H9 (cell line): ENCODE results near the gene UST. TPM values are rescaled to one million over a fixed set of nuclear protein-coding genes. Genes with fewer than 3 reads are reported as not detected.

Experiments
- DNase-seq: peaks from one replicate; pipeline ENCODE4 v3.0.0-alpha.2; 2017
- H2AFZ ChIP-seq: one replicate; pipeline ENCODE4 v1.6.1; 2013; ENCODE audit warnings: mild to moderate bottlenecking, low read length, control low read depth, moderate library complexity
- H2AK5ac ChIP-seq: 2 replicates; pipeline ENCODE4 v1.6.1; 2013; ENCODE audit warnings: low read length, control low read depth, mixed read lengths; ENCODE audit not compliant: insufficient read length
- H2BK120ac ChIP-seq: one replicate; pipeline ENCODE4 v1.6.1; 2013; ENCODE audit warnings: low read depth, mild to moderate bottlenecking, low read length, control low read depth, inconsistent platforms; ENCODE audit not compliant: poor library complexity, severe bottlenecking
- H2BK12ac ChIP-seq: 2 replicates; pipeline ENCODE4 v1.6.1; 2013; ENCODE audit warnings: low read length, control low read depth, mixed read lengths, low read depth; ENCODE audit not compliant: insufficient read length
- H2BK15ac ChIP-seq: 2 replicates; pipeline ENCODE4 v1.6.1; 2013; ENCODE audit warnings: low read depth, low read length, control low read depth
- H2BK20ac ChIP-seq: one replicate; pipeline ENCODE4 v1.6.1; 2013; ENCODE audit warnings: low read depth, mild to moderate bottlenecking, low read length, control low read depth, inconsistent platforms; ENCODE audit not compliant: poor library complexity, severe bottlenecking
- H2BK5ac ChIP-seq: 2 replicates; pipeline ENCODE4 v1.6.1; 2013; ENCODE audit warnings: low read length, control low read depth, mixed read lengths; ENCODE audit not compliant: insufficient read length
- H3K14ac ChIP-seq: 2 replicates; pipeline ENCODE4 v1.6.1; 2013; ENCODE audit warnings: low read length, control low read depth; ENCODE audit not compliant: insufficient read depth
- H3K18ac ChIP-seq: 2 replicates; pipeline ENCODE4 v1.6.1; 2013; ENCODE audit warnings: low read depth, mild to moderate bottlenecking, mixed read lengths, low read length, control low read depth; ENCODE audit not compliant: insufficient read length
- H3K23ac ChIP-seq: 2 replicates; pipeline ENCODE4 v1.6.1; 2013; ENCODE audit warnings: low read length, control low read depth, mixed read lengths, low read depth; ENCODE audit not compliant: insufficient read length
- H3K23me2 ChIP-seq: 2 replicates; pipeline ENCODE4 v1.6.1; 2013; ENCODE audit warnings: low read depth, mild to moderate bottlenecking, mixed read lengths, low read length, control low read depth; ENCODE audit not compliant: insufficient read length, poor library complexity, severe bottlenecking
- H3K27ac ChIP-seq: 2 replicates; pipeline ENCODE4 v1.5.1; 2013; ENCODE audit warnings: low read length, control low read depth, mixed read lengths, low read depth; ENCODE audit not compliant: insufficient read length
- H3K27me3 ChIP-seq: 2 replicates; pipeline ENCODE4 v1.6.1; 2013; ENCODE audit warnings: low read length, control low read depth, inconsistent platforms; ENCODE audit not compliant: insufficient read depth
- H3K4ac ChIP-seq: 2 replicates; pipeline ENCODE4 v1.6.1; 2013; ENCODE audit warnings: low read depth, mild to moderate bottlenecking, control low read depth, inconsistent platforms, low read length, moderate library complexity
- H3K4me1 ChIP-seq: 2 replicates; pipeline ENCODE4 v1.6.1; 2013; ENCODE audit warnings: low read length, control low read depth, inconsistent platforms; ENCODE audit not compliant: insufficient read depth
- H3K4me2 ChIP-seq: 2 replicates; pipeline ENCODE4 v1.6.1; 2013; ENCODE audit warnings: low read length, control low read depth, mixed read lengths; ENCODE audit not compliant: insufficient read length, insufficient read depth
- H3K56ac ChIP-seq: 2 replicates; pipeline ENCODE4 v1.6.1; 2013; ENCODE audit warnings: low read depth, mild to moderate bottlenecking, mixed read lengths, low read length, control low read depth; ENCODE audit not compliant: insufficient read length
- H3K79me1 ChIP-seq: 2 replicates; pipeline ENCODE4 v1.6.1; 2013; ENCODE audit warnings: low read depth, mild to moderate bottlenecking, moderate library complexity, low read length, control low read depth, inconsistent platforms; ENCODE audit not compliant: insufficient read depth, poor library complexity, severe bottlenecking
- H3K79me2 ChIP-seq: 2 replicates; pipeline ENCODE4 v1.6.1; 2013; ENCODE audit warnings: low read length, control low read depth, inconsistent platforms; ENCODE audit not compliant: insufficient read depth
- H3K9ac ChIP-seq: 2 replicates; pipeline ENCODE4 v1.6.1; 2013; ENCODE audit warnings: low read length, control low read depth, mixed read lengths; ENCODE audit not compliant: insufficient read length; ENCODE audit errors: extremely low read depth
- H3K9me3 ChIP-seq: one replicate; pipeline ENCODE4 v1.6.1; 2013; ENCODE audit warnings: low read depth, low read length, inconsistent platforms; ENCODE audit not compliant: control insufficient read depth
- H3T11ph ChIP-seq: one replicate; pipeline ENCODE4 v1.6.1; 2013; ENCODE audit warnings: mild to moderate bottlenecking, low read length, control low read depth, inconsistent platforms
- H4K20me1 ChIP-seq: one replicate; pipeline ENCODE4 v1.6.1; 2013; ENCODE audit not compliant: control insufficient read depth, insufficient read length, insufficient read depth
- H4K5ac ChIP-seq: 2 replicates; pipeline ENCODE4 v1.6.1; 2013; ENCODE audit warnings: low read depth, mild to moderate bottlenecking, mixed read lengths, low read length, control low read depth; ENCODE audit not compliant: insufficient read length
- H4K8ac ChIP-seq: replicated peaks from 2 replicates; pipeline ENCODE4 v1.6.1; 2013; ENCODE audit warnings: low read length, control low read depth, mixed read lengths, low read depth; ENCODE audit not compliant: insufficient read length
- H4K91ac ChIP-seq: 2 replicates; pipeline ENCODE4 v1.6.1; 2013; ENCODE audit warnings: low read depth, mild to moderate bottlenecking, moderate library complexity, mixed read lengths, low read length, control low read depth; ENCODE audit not compliant: insufficient read length
- H3K27ac Mint-ChIP-seq, 3 experiments: 2 replicates in 2 of 3; 3 replicates in 1 of 3; pipeline ENCODE4 v1.8.0; 2020 to 2021; ENCODE audit warnings: mixed read lengths in 3 of 3, mild to moderate bottlenecking in 1 of 3, moderate library complexity in 1 of 3
- H3K27me3 Mint-ChIP-seq: 2 replicates; pipeline ENCODE4 v1.8.0; 2021; ENCODE audit warnings: low read depth, mild to moderate bottlenecking, moderate library complexity, mixed read lengths
- H3K36me3 Mint-ChIP-seq, 3 experiments: 2 replicates in 2 of 3; 3 replicates in 1 of 3; pipeline ENCODE4 v1.8.0; 2020 to 2021; ENCODE audit warnings: low read depth in 3 of 3, mixed read lengths in 3 of 3; ENCODE audit not compliant: insufficient read depth in 1 of 3
- H3K4me1 Mint-ChIP-seq, 2 experiments: 2 replicates each; pipeline ENCODE4 v1.8.0; 2020; ENCODE audit warnings: mixed read lengths in 2 of 2
- H3K4me3 Mint-ChIP-seq, 2 experiments: 2 replicates in 1 of 2; 3 replicates in 1 of 2; pipeline ENCODE4 v1.8.0; 2020 to 2021; ENCODE audit warnings: mild to moderate bottlenecking in 2 of 2, mixed read lengths in 2 of 2, moderate library complexity in 1 of 2
- H3K9me3 Mint-ChIP-seq, 2 experiments: 2 replicates in 1 of 2; 3 replicates in 1 of 2; pipeline ENCODE4 v1.8.0; 2020; ENCODE audit warnings: mild to moderate bottlenecking in 2 of 2, mixed read lengths in 2 of 2, moderate library complexity in 1 of 2
- CTCF ChIP-seq: fragments of 200-600 bp; sonication (generic); conservative IDR thresholded peaks from 3 replicates; pipeline ENCODE4 v1.8.0; 2021; ENCODE audit warnings: antibody characterized with exemption, mild to moderate bottlenecking
- WGBS: extraction: QIAGEN DNeasy Blood & Tissue Kit; methylation state at CpG from one replicate; pipeline ENCODE4 v1.1.7; 2013; ENCODE audit warnings: missing lambda C conversion rate, low lambda C conversion rate, mixed read lengths; ENCODE audit not compliant: insufficient read length; ENCODE audit errors: extremely low coverage; 5-methylcytosine and 5-hydroxymethylcytosine counted together
- total RNA-seq: library from RNA; stranded (reverse); gene quantifications from 2 replicates; pipeline ENCODE4 v1.2.1, GENCODE V29; 2021

UST gene
- total RNA-seq, 1 experiment from 2014 or later = 14.4 TPM

- H3K9ac ChIP-seq = no peak overlapping the region
- no peak overlapping the region for H3K4ac ChIP-seq
- H3K4me3 Mint-ChIP-seq = no peak overlapping the region
- no peak overlapping the region for H2AK5ac ChIP-seq
- no peaks in the 10 kb centered on the region for H3K9me3 ChIP-seq
- no peak overlapping the region for H2BK5ac ChIP-seq
- no peak overlapping the region for H4K91ac ChIP-seq
- H3K4me1 Mint-ChIP-seq = peaks cover 27 to 30% of the 10 kb centered on the region in 2 experiments
- no peaks in the 10 kb centered on the region for H4K20me1 ChIP-seq
- H3K27ac ChIP-seq = no peak overlapping the region
- no peak overlapping the region for H2BK120ac ChIP-seq
- WGBS = no CpG with 5 or more reads among the region's 10 CpGs
- no peak overlapping the region for H2BK20ac ChIP-seq
- H4K8ac ChIP-seq = no peak overlapping the region
- no peak overlapping the region for H2BK15ac ChIP-seq
- no peak overlapping the region for H4K5ac ChIP-seq
- H3K23me2 ChIP-seq = no peaks in the 10 kb centered on the region
- no peaks in the 10 kb centered on the region for H3K27me3 ChIP-seq
- no peak overlapping the region for H3K23ac ChIP-seq
- H3K27ac Mint-ChIP-seq = peak overlapping the region in 2 of 3 experiments; percentile 39 to 62; a peak in 1 of 7 replicates
- H3K4me2 ChIP-seq = no peak overlapping the region
- no peak for TF ChIP-seq CTCF
- no peaks in the 10 kb centered on the region for H3K27me3 Mint-ChIP-seq
- no peak for DNase-seq
- peaks cover 12 to 18% of the 10 kb centered on the region in 2 experiments; a peak in 2 of 5 replicates for H3K9me3 Mint-ChIP-seq
- peaks cover 6% of the 10 kb centered on the region for H3K79me1 ChIP-seq
- H3K14ac ChIP-seq = no peak overlapping the region
- H2BK12ac ChIP-seq = no peak overlapping the region
- H3K56ac ChIP-seq = no peak overlapping the region
- H3K4me1 ChIP-seq = peaks cover 4% of the 10 kb centered on the region; the same call in 1 of the 2 replicates
- H3K36me3 Mint-ChIP-seq = peaks cover 12 to 29% (median 21%) of the 10 kb centered on the region in 3 experiments
- H3K18ac ChIP-seq = no peak overlapping the region
- H3T11ph ChIP-seq = no peak overlapping the region
- H3K79me2 ChIP-seq = peaks cover 22% of the 10 kb centered on the region; the same call in 1 of the 2 replicates
- H2AFZ ChIP-seq = no peak overlapping the region
Observed at GRCh38 chr6:148790404-148790803, 43.6 kb downstream of the UST start.
